ENCODE measurements around the gene ACTN4.

DNA sequence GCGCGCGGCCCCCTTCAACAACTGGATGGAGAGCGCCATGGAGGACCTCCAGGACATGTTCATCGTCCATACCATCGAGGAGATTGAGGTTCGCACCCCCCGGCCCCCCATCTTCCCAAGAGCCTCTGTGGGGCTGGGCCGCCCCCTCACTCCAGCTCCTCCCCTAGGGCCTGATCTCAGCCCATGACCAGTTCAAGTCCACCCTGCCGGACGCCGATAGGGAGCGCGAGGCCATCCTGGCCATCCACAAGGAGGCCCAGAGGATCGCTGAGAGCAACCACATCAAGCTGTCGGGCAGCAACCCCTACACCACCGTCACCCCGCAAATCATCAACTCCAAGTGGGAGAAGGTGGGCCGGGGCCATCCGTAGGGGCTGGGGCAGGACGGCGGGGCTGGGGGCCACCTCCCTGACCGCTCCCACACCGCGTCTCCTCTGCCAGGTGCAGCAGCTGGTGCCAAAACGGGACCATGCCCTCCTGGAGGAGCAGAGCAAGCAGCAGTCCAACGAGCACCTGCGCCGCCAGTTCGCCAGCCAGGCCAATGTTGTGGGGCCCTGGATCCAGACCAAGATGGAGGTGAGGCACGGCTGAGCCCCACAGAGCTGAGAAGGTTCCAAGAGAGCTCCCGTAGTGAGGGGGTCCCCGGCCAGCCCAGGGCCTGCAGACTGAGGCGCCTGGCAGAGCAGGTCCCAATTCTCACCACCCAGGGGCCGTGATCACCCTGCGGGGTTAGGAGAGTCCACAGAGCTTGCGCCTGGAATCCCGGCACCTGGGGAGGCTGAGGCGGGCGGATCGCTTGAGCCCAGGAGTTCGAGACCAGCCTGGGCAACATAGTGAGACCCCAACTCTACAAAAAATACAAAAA, 76.8 kb downstream of the ACTN4 start:
- TF ChIP-seq, protein P1, sequence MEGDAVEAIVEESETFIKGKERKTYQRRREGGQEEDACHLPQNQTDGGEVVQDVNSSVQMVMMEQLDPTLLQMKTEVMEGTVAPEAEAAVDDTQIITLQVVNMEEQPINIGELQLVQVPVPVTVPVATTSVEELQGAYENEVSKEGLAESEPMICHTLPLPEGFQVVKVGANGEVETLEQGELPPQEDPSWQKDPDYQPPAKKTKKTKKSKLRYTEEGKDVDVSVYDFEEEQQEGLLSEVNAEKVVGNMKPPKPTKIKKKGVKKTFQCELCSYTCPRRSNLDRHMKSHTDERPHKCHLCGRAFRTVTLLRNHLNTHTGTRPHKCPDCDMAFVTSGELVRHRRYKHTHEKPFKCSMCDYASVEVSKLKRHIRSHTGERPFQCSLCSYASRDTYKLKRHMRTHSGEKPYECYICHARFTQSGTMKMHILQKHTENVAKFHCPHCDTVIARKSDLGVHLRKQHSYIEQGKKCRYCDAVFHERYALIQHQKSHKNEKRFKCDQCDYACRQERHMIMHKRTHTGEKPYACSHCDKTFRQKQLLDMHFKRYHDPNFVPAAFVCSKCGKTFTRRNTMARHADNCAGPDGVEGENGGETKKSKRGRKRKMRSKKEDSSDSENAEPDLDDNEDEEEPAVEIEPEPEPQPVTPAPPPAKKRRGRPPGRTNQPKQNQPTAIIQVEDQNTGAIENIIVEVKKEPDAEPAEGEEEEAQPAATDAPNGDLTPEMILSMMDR (conservative IDR thresholded peaks at IDR 0.05; ENCODE audit: low read depth in 2 of 2): no peak
- TF ChIP-seq EZH2phosphoT487 (IDR thresholded peaks at IDR 0.05; ENCODE audit: unreplicated experiment) (no peak), POLR2AphosphoS5 (IDR thresholded peaks at IDR 0.05; ENCODE audit: low read depth) (no peak), CREB1 (CRISPR knock-in tag; IDR thresholded peaks at IDR 0.05; ENCODE audit: low read depth) (no peak), STAT1 (IDR thresholded peaks at IDR 0.05; ENCODE audit: unreplicated experiment) (no peak), ZNF331 (CRISPR knock-in tag; IDR thresholded peaks at IDR 0.05; ENCODE audit: low read depth) (no peak), NANOG (IDR thresholded peaks at IDR 0.05; ENCODE audit: borderline replicate concordance) (no peak), EZH2 (IDR thresholded peaks at IDR 0.05; ENCODE audit: low read depth, unreplicated experiment) (no peak), ZNF114 (CRISPR knock-in tag; IDR thresholded peaks at IDR 0.05) (no peak)

All from GM23338 (cell line).